OCI-LY3 (cell line): ENCODE measurements around the gene SLC38A1.

Source experiments
- CTCF ChIP-seq: fragments of 200-600, 300-600 bp; sonication (generic); IDR thresholded peaks from 2 replicates; pipeline ENCODE4 v1.5.1; 2014; ENCODE audit warnings: antibody characterized with exemption, low read length, low read depth
- EZH2phosphoT487 ChIP-seq: fragments of 200-600 bp; shearing (Covaris generic); IDR thresholded peaks from 2 replicates; pipeline ENCODE4 v1.6.1; 2018; ENCODE audit warnings: antibody characterized with exemption, mixed run types, low read depth

- no peak for TF ChIP-seq CTCF
- TF ChIP-seq EZH2phosphoT487, result no peak
Measured at GRCh38 chr12:46210873-46211439, 57.9 kb downstream of the SLC38A1 start.
